Neutrophil (primary cell): ENCODE data around the gene RPTOR.

ENCODE experiments used
- H3K27ac ChIP-seq: fragments of 200-600 bp; sonication (generic); 2 replicates; pipeline ENCODE4 v1.5.1; 2016; ENCODE audit warnings: mild to moderate bottlenecking, moderate library complexity
- H3K27me3 ChIP-seq: fragments of 200-600 bp; sonication (generic); 2 replicates; pipeline ENCODE4 v1.6.0; 2016; ENCODE audit warnings: mild to moderate bottlenecking
- H3K36me3 ChIP-seq: fragments of 200-600 bp; sonication (generic); 2 replicates; pipeline ENCODE4 v1.5.1; 2017
- H3K4me1 ChIP-seq, 2 experiments: fragments of 200-600 bp in 1 of 2; sonication (generic) in 1 of 2; 1 replicate in 1 of 2; 2 replicates in 1 of 2; pipeline versions ENCODE4 v1.5.1 to v1.6.1; 2013 to 2016; ENCODE audit warnings: low read depth in 1 of 2, low read length in 1 of 2, mild to moderate bottlenecking in 1 of 2, moderate library complexity in 1 of 2; ENCODE audit not compliant: control insufficient read depth in 1 of 2, insufficient read depth in 1 of 2
- H3K4me3 ChIP-seq, 2 experiments: fragments of 200-600 bp in 1 of 2; sonication (generic) in 1 of 2; 1 replicate in 1 of 2; 2 replicates in 1 of 2; pipeline ENCODE4 v1.5.1; 2013 to 2016; ENCODE audit warnings: low read depth in 1 of 2, low read length in 1 of 2, mild to moderate bottlenecking in 1 of 2, moderate library complexity in 1 of 2
- H3K9me3 ChIP-seq: fragments of 200-600 bp; sonication (generic); 2 replicates; pipeline ENCODE4 v1.5.1; 2016
- TF ChIP-seq, protein P1 (sequence below): fragments of 200-600 bp; sonication (generic); IDR thresholded peaks from 2 replicates; pipeline ENCODE4 v1.5.1; 2016; ENCODE audit warnings: antibody characterized with exemption

Gene RPTOR

DNA sequence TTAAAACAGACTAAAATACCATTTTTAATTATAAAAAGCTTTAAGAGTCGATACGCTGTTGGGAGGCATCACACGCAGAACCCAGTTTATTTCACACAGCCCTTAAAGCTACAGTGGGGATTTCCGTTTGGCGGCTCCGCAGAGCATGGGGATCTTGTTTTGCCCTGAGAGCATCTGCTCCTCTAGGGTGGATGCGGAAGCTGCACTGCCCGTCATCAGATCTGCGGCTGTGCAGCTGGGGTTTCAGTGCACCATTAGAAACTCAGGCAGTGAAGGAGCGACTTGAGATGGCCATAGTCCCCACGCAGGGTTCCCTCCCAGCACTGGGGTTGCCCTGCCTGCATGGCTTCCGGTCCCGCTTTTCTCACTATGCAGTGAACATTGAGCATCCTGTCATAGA lies 384.8 kb downstream of the RPTOR start:
- no peaks in the 10 kb centered on the region for H3K27me3 ChIP-seq

DNA sequence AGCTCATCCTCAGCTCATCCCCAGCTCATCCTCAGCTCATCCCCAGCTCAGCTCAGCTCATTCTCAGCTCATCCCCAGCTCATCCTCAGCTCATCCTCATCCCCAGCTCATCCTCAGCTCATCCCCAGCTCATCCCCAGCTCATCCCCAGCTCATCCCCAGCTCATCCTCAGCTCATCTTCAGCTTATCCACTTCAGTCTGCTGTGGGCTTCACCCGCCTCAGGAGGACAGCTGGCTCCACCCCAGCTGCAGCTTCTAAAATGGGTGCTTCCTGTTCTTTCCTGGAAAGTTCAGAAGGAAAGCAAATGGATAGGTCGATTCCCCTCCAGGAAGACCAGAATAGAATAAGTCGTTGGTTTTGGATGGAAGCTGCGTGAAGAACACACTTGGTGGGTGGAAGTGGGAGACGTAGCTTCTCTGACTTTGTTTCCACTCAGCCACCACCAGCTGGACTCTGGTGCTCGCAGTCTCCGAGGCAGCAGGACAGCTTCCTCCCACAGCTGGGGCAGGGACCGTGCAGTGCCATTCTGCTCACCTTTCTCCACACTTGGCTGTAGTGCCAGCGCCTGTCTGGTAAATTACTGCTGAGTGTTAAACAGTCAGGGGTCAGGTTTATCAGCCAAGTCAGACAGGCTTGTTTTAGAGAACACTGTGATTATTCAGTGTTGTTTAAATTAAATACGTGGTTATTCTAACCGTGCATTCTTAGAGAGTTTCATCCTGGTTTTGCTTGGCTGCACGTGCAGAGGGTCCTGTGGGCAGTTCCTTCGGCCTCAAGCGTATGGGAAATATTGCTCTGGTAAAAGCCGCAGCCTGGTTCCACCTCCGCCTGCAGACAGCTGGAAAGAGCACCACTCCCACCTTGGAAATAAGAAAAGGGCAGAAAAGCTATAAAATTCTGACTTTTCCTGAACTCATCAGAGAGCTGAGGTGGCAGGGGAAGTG lies 386.0 kb downstream of the RPTOR start:
- H3K4me1 ChIP-seq = no peaks in the 10 kb centered on the region
- H3K4me3 ChIP-seq = no peak overlapping the region
- TF ChIP-seq, protein P1, sequence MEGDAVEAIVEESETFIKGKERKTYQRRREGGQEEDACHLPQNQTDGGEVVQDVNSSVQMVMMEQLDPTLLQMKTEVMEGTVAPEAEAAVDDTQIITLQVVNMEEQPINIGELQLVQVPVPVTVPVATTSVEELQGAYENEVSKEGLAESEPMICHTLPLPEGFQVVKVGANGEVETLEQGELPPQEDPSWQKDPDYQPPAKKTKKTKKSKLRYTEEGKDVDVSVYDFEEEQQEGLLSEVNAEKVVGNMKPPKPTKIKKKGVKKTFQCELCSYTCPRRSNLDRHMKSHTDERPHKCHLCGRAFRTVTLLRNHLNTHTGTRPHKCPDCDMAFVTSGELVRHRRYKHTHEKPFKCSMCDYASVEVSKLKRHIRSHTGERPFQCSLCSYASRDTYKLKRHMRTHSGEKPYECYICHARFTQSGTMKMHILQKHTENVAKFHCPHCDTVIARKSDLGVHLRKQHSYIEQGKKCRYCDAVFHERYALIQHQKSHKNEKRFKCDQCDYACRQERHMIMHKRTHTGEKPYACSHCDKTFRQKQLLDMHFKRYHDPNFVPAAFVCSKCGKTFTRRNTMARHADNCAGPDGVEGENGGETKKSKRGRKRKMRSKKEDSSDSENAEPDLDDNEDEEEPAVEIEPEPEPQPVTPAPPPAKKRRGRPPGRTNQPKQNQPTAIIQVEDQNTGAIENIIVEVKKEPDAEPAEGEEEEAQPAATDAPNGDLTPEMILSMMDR = no peak
- peaks cover 12% of the 10 kb centered on the region for H3K36me3 ChIP-seq
- H3K9me3 ChIP-seq = no peaks in the 10 kb centered on the region
- no peaks in the 10 kb centered on the region for H3K27me3 ChIP-seq
- no peak overlapping the region for H3K27ac ChIP-seq

More for the DNA sequence above, 384.8 kb downstream of the RPTOR start:
- no peak overlapping the region for H3K4me3 ChIP-seq
- TF ChIP-seq, protein P1 = no peak
- H3K4me1 ChIP-seq = no peaks in the 10 kb centered on the region
- no peaks in the 10 kb centered on the region for H3K9me3 ChIP-seq
- H3K27ac ChIP-seq = no peak overlapping the region
- H3K36me3 ChIP-seq = peaks cover 24% of the 10 kb centered on the region

DNA sequence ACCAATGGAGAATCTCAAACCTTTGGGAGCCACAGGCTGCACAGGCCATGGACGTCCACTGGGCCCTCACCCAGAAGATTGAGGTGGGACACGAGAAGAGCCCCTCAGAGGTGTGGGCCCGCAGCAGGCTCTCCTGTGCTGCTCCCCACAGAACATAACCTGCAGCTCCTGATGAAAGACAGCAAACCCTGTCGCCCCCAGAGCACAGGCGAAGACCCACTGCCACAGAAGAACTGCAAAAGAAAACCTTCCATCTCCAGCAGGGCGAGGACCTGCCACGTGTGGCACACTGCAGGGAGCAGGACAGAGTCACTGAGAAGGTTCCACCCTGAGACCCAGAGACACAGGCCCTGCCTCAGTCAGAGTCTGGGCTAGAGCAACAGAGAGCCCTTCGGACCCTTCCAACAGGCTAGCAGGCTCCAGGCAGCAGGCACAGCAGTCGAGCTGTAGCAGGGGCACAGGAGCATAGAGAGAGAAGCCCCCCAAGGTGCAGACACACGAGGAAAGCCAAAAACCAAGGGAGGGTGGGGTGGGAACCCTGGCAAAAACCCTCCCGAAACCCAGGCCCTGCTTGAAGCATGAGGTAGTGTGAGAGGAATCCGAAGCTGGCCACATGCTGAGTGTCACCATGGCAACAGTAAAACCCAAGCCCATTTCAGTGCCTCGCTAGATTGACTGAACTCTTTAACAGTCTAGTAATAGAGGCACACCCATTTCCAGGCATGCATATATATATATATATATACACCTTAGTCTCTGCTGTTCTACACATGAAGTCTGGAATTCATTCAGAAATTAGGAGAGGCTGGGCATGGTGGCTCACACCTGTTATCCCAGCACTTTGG lies 387.0 kb downstream of the RPTOR start:
- TF ChIP-seq, protein P1 = no peak
- no peak overlapping the region for H3K27ac ChIP-seq
- H3K36me3 ChIP-seq = peaks cover 5% of the 10 kb centered on the region
- H3K4me1 ChIP-seq = no peaks in the 10 kb centered on the region
- no peak overlapping the region for H3K4me3 ChIP-seq
- H3K27me3 ChIP-seq = no peaks in the 10 kb centered on the region
- no peaks in the 10 kb centered on the region for H3K9me3 ChIP-seq

DNA sequence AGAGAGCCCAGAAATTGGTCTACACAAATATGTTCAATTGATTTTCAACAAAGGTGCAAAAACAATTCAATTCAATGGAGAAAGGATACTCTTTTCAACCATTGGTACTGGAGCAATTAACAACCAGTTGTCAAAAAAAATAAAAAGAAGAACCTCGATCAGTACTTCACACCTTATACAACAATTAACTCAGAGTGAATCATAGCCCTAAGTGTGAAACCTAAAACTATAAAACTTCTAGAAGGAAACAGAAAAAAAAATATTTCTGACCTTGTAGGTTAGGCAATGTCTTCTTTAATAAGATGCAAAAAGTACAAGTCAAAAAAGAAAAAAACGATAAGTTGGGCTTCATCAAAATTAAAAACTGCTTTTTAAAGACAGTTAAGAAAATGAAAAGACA lies 390.9 kb downstream of the RPTOR start:
- Histone ChIP-seq H3K4me3 (no peak overlapping the region), H3K27ac (no peak overlapping the region), H3K4me1 (peaks cover 0 to 17% of the 10 kb centered on the region in 2 experiments), H3K27me3 (no peaks in the 10 kb centered on the region), H3K9me3 (no peaks in the 10 kb centered on the region), H3K36me3 (no peaks in the 10 kb centered on the region)
- TF ChIP-seq, protein P1 = no peak

DNA sequence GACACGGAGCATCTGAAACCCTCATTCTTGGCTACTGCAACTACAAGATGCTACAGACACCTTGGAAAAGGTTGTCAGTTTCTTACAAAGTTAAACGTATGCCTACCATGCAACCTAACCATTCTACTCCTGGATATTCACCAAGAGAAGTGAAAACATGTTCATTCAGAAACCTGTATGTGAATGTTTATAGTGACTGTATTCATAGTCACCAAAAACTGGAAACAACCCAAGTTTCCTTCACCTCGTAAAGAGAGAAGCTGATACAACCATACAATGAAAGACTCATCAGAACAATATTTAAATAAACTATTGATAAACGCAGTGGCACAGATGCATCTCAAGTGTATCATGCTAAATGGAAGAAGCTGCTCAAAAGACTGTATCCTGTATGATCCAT lies 391.6 kb downstream of the RPTOR start:
- H3K9me3 ChIP-seq = no peaks in the 10 kb centered on the region
- peaks cover 0 to 23% of the 10 kb centered on the region in 2 experiments for H3K4me1 ChIP-seq
- no peak overlapping the region for H3K4me3 ChIP-seq
- H3K36me3 ChIP-seq = no peaks in the 10 kb centered on the region
- no peaks in the 10 kb centered on the region for H3K27me3 ChIP-seq
- no peak overlapping the region for H3K27ac ChIP-seq
- TF ChIP-seq, protein P1 = no peak
